Skeletal muscle satellite cell (primary cell): ENCODE measurements around the gene KCNK3. TPM values are rescaled to one million over a fixed set of nuclear protein-coding genes. Genes with fewer than 3 reads are reported as not detected.
A peak's percentile ranks its signal among the peaks of the same experiment; 100 is the strongest.

Experiments used
- H3K27me3 ChIP-seq: 2 replicates; pipeline ENCODE4 v1.7.0; 2013; ENCODE audit warnings: low read length; ENCODE audit not compliant: control insufficient read depth, insufficient read depth
- H3K36me3 ChIP-seq: 2 replicates; pipeline ENCODE4 v1.7.0; 2013; ENCODE audit warnings: mild to moderate bottlenecking, control low read depth, low read length; ENCODE audit not compliant: insufficient read depth
- H3K4me1 ChIP-seq: 2 replicates; pipeline ENCODE4 v1.7.0; 2013; ENCODE audit warnings: low read length; ENCODE audit not compliant: control insufficient read depth, insufficient read depth
- H3K4me2 ChIP-seq: 2 replicates; pipeline ENCODE4 v1.7.0; 2013; ENCODE audit warnings: mild to moderate bottlenecking, low read length
- H3K4me3 ChIP-seq: 2 replicates; pipeline ENCODE4 v1.7.0; 2013; ENCODE audit warnings: low read length
- H3K9ac ChIP-seq: 2 replicates; pipeline ENCODE4 v1.7.0; 2013; ENCODE audit warnings: mild to moderate bottlenecking, low read depth, low read length, moderate library complexity
- H3K9me3 ChIP-seq: replicated peaks from 2 replicates; pipeline ENCODE4 v1.7.0; 2013; ENCODE audit warnings: mild to moderate bottlenecking, control low read depth, low read length
- total RNA-seq: library from RNA; depleted of rRNA; stranded (reverse); fragments of >200 nt; gene quantifications from 2 replicates; pipeline ENCODE4 v1.2.3, GENCODE V29; 2012; rRNA removed

KCNK3 gene
- total RNA-seq, result under 0.01 TPM in 2 replicates

GRCh38 chr2:26692279-26692896 lies at the start of gene KCNK3:
Gene KCNK3, plus strand, starts transcription at chr2:26692722. Its CDS starts 154 bp downstream, at chr2:26692876.
- peak within 1 kb of the TSS; percentile 39 for H3K4me3 ChIP-seq
- no peaks in the 10 kb centered on the region for H3K36me3 ChIP-seq
- peaks cover 84% of the 10 kb centered on the region for H3K27me3 ChIP-seq
- peaks cover 5% of the 10 kb centered on the region for H3K4me1 ChIP-seq
- H3K9ac ChIP-seq, result no peak within 1 kb of the TSS
- peak within 1 kb of the TSS; percentile 63 for H3K4me2 ChIP-seq
- no peaks in the 10 kb centered on the region for H3K9me3 ChIP-seq

DNA sequence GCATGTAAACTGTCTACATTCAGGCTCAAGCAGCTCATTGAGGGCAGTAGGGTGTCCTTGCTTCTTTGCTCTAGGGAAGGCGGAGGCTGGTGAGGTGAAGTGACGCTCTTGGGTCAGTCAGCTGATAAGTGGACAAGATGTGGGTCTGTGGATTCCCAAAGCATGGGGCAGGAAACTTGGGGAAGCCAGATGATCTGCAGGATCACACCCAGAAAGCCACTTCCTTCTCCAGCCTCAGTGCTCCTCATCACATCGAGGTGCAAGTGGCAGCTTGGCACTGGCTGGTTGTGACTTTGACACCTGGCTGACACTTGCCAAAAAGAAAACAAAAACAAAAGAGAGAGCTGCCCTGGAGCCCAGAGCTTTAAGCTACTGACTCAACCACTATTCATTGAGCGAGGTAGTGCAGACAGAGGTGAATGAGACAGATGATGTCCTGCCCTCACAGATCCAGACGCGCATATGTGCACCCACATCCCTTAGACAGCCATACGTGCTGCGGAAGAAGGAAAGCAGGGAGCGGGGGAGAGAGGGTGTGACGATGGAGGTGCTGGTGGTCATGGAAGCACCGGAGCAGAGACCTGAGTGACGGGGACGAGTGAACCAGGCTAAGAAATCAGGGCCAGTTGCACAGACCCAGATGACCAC lies 48.2 kb upstream of the KCNK3 start:
- Histone ChIP-seq H3K36me3 (no peaks in the 10 kb centered on the region), H3K27me3 (peaks cover 76% of the 10 kb centered on the region), H3K4me1 (no peaks in the 10 kb centered on the region), H3K9me3 (no peaks in the 10 kb centered on the region), H3K4me3 (no peak overlapping the region), H3K9ac (no peak overlapping the region), H3K4me2 (no peak overlapping the region)

DNA sequence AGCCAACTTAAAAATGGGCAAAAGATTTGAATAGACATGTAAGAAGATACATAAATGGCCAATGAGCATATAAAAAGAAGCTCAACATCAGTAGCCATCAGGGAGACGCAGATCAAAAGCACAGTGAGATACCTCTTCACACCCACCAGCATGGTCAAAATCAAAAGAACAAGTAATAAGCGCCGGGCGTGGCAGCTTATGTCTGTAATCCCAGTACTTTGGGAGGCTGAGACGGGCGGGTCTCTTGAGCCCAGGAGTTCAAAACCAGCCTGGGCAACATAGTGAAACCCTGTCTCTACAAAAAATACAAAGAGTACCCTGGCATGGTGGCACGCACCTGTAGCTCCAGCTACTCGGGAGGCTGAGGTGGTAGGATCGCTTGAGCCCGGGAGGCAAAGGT lies 46.8 kb upstream of the KCNK3 start:
- no peaks in the 10 kb centered on the region for H3K36me3 ChIP-seq
- H3K4me3 ChIP-seq, result no peak overlapping the region
- peaks cover 78% of the 10 kb centered on the region for H3K27me3 ChIP-seq
- H3K4me1 ChIP-seq, result no peaks in the 10 kb centered on the region
- H3K9me3 ChIP-seq, result no peaks in the 10 kb centered on the region
- no peak overlapping the region for H3K9ac ChIP-seq
- H3K4me2 ChIP-seq, result no peak overlapping the region

GRCh38 chr2:26646986-26647672 lies 45.4 kb upstream of the KCNK3 start:
- Histone ChIP-seq H3K4me2 (no peak overlapping the region), H3K4me1 (no peaks in the 10 kb centered on the region), H3K9ac (no peak overlapping the region), H3K27me3 (peaks cover 78% of the 10 kb centered on the region), H3K36me3 (no peaks in the 10 kb centered on the region), H3K4me3 (no peak overlapping the region), H3K9me3 (no peaks in the 10 kb centered on the region)

DNA sequence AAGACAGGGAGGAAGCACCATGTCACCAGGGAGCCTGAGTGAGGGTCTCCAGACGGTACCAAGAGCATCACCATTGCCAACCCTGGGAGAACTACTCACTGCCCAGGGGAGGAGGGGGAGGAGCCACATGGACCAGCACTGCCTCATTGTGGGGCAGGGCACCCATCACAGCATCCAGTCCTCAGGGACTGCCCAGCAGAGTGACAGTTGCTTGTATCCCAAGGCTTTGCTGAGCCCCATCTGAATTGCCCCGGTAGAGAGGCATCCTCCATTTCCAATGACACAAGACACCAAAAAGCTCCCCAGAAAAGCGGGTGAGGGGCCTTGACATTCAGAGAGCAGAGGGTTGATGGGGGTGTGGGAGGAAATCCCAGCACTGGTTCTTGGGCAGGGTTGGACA lies 44.5 kb upstream of the KCNK3 start:
- no peak overlapping the region for H3K4me3 ChIP-seq
- no peaks in the 10 kb centered on the region for H3K4me1 ChIP-seq
- H3K27me3 ChIP-seq, result peaks cover 75% of the 10 kb centered on the region
- H3K36me3 ChIP-seq, result no peaks in the 10 kb centered on the region
- no peak overlapping the region for H3K4me2 ChIP-seq
- no peak overlapping the region for H3K9ac ChIP-seq
- H3K9me3 ChIP-seq, result no peaks in the 10 kb centered on the region

GRCh38 chr2:26648516-26648915 lies 44.0 kb upstream of the KCNK3 start:
- Histone ChIP-seq H3K27me3 (peaks cover 77% of the 10 kb centered on the region), H3K4me3 (no peak overlapping the region), H3K9ac (no peak overlapping the region), H3K4me1 (no peaks in the 10 kb centered on the region), H3K36me3 (no peaks in the 10 kb centered on the region), H3K9me3 (no peaks in the 10 kb centered on the region), H3K4me2 (no peak overlapping the region)

DNA sequence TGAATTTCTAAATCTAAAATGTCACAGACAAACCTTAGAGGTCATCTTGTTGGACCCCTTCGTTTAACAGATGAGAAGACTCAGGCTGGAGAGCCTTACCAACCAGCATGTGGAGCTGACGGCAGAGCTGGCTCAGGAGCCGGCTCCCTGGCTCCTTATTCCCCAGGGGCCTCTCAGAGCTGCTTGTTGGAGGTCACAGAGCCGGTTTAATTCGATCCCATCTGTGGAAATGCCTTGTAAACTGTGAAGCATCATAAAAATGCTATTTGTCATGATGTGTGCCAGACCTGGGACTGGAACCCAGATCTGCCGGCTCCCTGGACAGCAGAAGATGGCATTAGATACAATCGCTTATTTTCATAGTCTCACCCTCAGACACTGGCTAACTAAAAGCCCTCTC lies 43.2 kb upstream of the KCNK3 start:
- no peaks in the 10 kb centered on the region for H3K4me1 ChIP-seq
- H3K4me2 ChIP-seq, result no peak overlapping the region
- H3K9me3 ChIP-seq, result no peaks in the 10 kb centered on the region
- H3K36me3 ChIP-seq, result no peaks in the 10 kb centered on the region
- H3K9ac ChIP-seq, result no peak overlapping the region
- no peak overlapping the region for H3K4me3 ChIP-seq
- peaks cover 80% of the 10 kb centered on the region for H3K27me3 ChIP-seq

DNA sequence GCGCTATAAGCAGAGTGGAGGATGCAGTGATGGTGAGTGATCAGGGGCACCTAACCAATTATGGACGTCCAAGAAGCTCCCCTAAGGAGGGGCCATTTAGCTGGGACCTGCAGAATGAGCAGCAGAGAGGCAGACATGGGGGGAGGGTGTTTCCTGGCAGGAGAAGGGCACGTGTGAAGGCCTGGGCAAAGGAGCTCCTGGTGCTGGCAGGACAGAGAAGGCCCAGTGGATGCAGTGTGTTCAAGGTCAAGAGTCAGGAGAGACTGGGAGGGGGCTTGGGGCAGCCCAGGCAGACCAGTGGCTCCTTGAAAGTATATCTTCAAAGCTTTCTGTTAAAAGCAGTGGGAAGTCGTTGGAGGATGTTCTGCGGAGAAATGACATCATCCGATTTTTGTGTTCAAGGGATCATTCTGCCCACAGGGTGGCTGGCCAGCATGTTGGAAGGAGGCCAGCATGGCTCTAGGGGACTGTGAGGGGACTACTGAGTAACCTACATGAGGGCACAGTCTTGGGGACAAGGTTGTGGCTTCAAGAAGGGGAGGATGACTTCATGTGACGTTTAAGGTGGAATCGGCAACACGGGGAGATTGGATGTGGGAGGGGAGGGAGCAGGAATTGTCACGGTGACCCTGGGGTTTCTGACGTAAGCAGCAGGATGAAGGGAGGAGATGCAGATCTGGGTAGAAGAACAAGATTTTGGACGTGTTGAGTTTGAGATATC lies 42.4 kb upstream of the KCNK3 start:
- no peak overlapping the region for H3K9ac ChIP-seq
- no peak overlapping the region for H3K4me2 ChIP-seq
- H3K9me3 ChIP-seq, result no peaks in the 10 kb centered on the region
- H3K4me3 ChIP-seq, result no peak overlapping the region
- no peaks in the 10 kb centered on the region for H3K4me1 ChIP-seq
- H3K36me3 ChIP-seq, result no peaks in the 10 kb centered on the region
- H3K27me3 ChIP-seq, result peaks cover 81% of the 10 kb centered on the region

GRCh38 chr2:26650713-26651469 lies 41.6 kb upstream of the KCNK3 start:
- Histone ChIP-seq H3K4me1 (no peaks in the 10 kb centered on the region), H3K27me3 (peaks cover 78% of the 10 kb centered on the region), H3K9me3 (no peaks in the 10 kb centered on the region), H3K36me3 (no peaks in the 10 kb centered on the region), H3K9ac (no peak overlapping the region), H3K4me2 (no peak overlapping the region), H3K4me3 (no peak overlapping the region)

DNA sequence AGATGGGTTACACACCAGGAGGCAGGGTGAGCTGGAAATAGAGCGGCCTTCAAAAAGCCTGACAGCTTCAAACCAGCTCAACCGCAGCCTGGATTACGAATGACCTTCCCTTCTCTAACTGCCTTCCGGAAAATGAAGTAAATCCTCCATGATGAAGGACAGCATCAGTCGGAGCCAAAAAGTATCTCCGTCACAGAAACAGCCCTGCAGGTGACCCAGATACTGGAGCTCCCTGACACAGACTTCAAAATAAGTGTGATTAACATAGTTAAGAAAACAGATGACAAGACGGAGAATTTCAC lies 41.1 kb upstream of the KCNK3 start:
- Histone ChIP-seq H3K4me2 (no peak overlapping the region), H3K36me3 (no peaks in the 10 kb centered on the region), H3K9me3 (no peaks in the 10 kb centered on the region), H3K4me1 (no peaks in the 10 kb centered on the region), H3K9ac (no peak overlapping the region), H3K4me3 (no peak overlapping the region), H3K27me3 (peaks cover 74% of the 10 kb centered on the region)

DNA sequence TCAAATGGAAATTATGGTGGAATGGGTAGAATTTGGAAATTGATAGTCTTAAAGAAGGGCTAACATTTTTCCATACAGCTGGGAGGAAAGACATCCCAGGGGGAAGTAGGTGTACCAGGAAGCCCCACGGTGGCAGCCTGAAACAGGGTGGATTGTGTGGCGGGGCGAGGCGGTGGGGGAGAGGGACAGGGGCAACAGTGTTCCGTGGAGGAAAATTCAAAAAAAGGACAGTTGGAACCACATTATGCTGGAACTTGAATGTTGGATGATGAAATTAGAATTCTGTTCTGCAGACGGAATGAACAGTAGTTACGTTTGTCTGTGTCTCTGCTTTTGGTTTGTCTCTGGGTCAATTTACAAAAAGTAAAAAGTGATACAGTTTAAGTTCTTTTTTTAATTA lies 40.7 kb upstream of the KCNK3 start:
- Histone ChIP-seq H3K36me3 (no peaks in the 10 kb centered on the region), H3K9ac (no peak overlapping the region), H3K4me1 (no peaks in the 10 kb centered on the region), H3K9me3 (no peaks in the 10 kb centered on the region), H3K27me3 (peaks cover 70% of the 10 kb centered on the region), H3K4me3 (no peak overlapping the region), H3K4me2 (no peak overlapping the region)
